GM12878 (cell line): ENCODE measurements around the gene NNAT. TPM values are rescaled to one million over a fixed set of nuclear protein-coding genes. Genes with fewer than 3 reads are reported as not detected.
A peak's percentile ranks its signal among the peaks of the same experiment; 100 is the strongest.

Experiments
- ATAC-seq: fragments of 200-7000 bp; cut with Tn5 transposase; 3 replicates; pipeline ENCODE4 v1.9.1; 2020; ENCODE audit warnings: mild to moderate bottlenecking, moderate library complexity
- BruUV-seq: library from RNA; stranded (reverse); fragments of 400-500 nt; replicated peaks from 2 replicates; lab custom pipeline; 2021; lab: Mats Ljungman, UMichigan
- CTCF ChIA-PET: fragments of 300-600 bp; sonication (Branson Sonifier 250); formaldehyde crosslinking; extraction: SDS; loops from one replicate; lab custom pipeline; 2021; ENCODE audit warnings: inconsistent platforms; lab: Yijun Ruan, JAX
- POLR2A ChIA-PET: fragments of 350-600 bp; formaldehyde crosslinking; extraction: SDS; loops from one replicate; lab custom pipeline; 2021; ENCODE audit warnings: inconsistent platforms; lab: Charles Lee
- RAD21 ChIA-PET: fragments of 300-600 bp; sonication (Branson Sonifier 250); formaldehyde crosslinking; loops from one replicate; lab custom pipeline; 2023; ENCODE audit warnings: antibody characterized with exemption; ENCODE audit not compliant: unreplicated experiment; lab: Charles Lee
- SMC1A ChIA-PET: fragments of 300-600 bp; sonication (Branson Sonifier 250); formaldehyde crosslinking; loops from one replicate; lab custom pipeline; 2023; ENCODE audit not compliant: unreplicated experiment, uncharacterized antibody; lab: Charles Lee
- DNase-seq: peaks from one replicate; pipeline ENCODE4 v3.0.0-alpha.2; 2011; ENCODE audit warnings: low read depth, low spot score
- FAIRE-seq: peaks from 3 replicates; lab custom pipeline; 2011; peaks lifted over from hg19 to GRCh38; lab: Jason Lieb, UNC
- H2AFZ ChIP-seq: 2 replicates; pipeline ENCODE4 v1.6.0; 2011; ENCODE audit warnings: low read depth, low read length, control low read depth; ENCODE audit not compliant: control insufficient read depth
- H3K27ac ChIP-seq: 2 replicates; pipeline ENCODE4 v1.5.1; 2011; ENCODE audit warnings: control low read depth; ENCODE audit not compliant: control insufficient read depth, insufficient read depth
- H3K27me3 ChIP-seq, 2 experiments: replicated peaks in 1 of 2; 2 replicates each; pipeline versions ENCODE4 v1.6.0 to v1.6.1; 2011; ENCODE audit warnings: low read length in 1 of 2; ENCODE audit not compliant: control insufficient read depth in 2 of 2, insufficient read depth in 2 of 2
- H3K36me3 ChIP-seq, 2 experiments: 2 replicates each; pipeline ENCODE4 v1.5.1; 2011; ENCODE audit warnings: low read length in 1 of 2; ENCODE audit not compliant: control insufficient read depth in 2 of 2, insufficient read depth in 2 of 2
- H3K4me1 ChIP-seq: 2 replicates; pipeline ENCODE4 v1.6.1; 2011; ENCODE audit warnings: mild to moderate bottlenecking, low read length, moderate library complexity, mixed read lengths; ENCODE audit not compliant: control insufficient read depth, insufficient read depth
- H3K4me2 ChIP-seq: 2 replicates; pipeline ENCODE4 v1.6.0; 2011; ENCODE audit warnings: control low read depth; ENCODE audit not compliant: control insufficient read depth, insufficient read depth
- H3K4me3 ChIP-seq: fragments of 200-600 bp; sonication (generic); 2 replicates; pipeline ENCODE4 v1.5.1; 2016
- H3K79me2 ChIP-seq: 2 replicates; pipeline ENCODE4 v1.6.0; 2011; ENCODE audit warnings: low read length; ENCODE audit not compliant: control insufficient read depth, insufficient read depth
- H3K9ac ChIP-seq: 2 replicates; pipeline ENCODE4 v1.8.0; 2011; ENCODE audit warnings: low read length, control low read depth, mixed read lengths; ENCODE audit not compliant: control insufficient read depth, insufficient read depth
- H3K9me3 ChIP-seq: replicated peaks from 3 replicates; pipeline ENCODE4 v1.5.1; 2011; ENCODE audit warnings: mild to moderate bottlenecking, low read length; ENCODE audit not compliant: control insufficient read depth, insufficient read depth
- H4K20me1 ChIP-seq: 2 replicates; pipeline ENCODE4 v1.6.0; 2011; ENCODE audit not compliant: control insufficient read depth, insufficient read depth
- ATF7 ChIP-seq: fragments of 450-650 bp; IDR thresholded peaks from 2 replicates; pipeline ENCODE4 v1.6.1; 2016; ENCODE audit warnings: low read depth, mild to moderate bottlenecking
- CHD2 ChIP-seq: IDR thresholded peaks from 2 replicates; pipeline ENCODE4 v1.6.1; 2011; ENCODE audit warnings: low read depth, low read length, improper control_type of control experiment, borderline replicate concordance
- DPF2 ChIP-seq: fragments of 450-650 bp; IDR thresholded peaks from 2 replicates; pipeline ENCODE4 v1.6.1; 2017; ENCODE audit warnings: mild to moderate bottlenecking
- HSF1 ChIP-seq: fragments of 150-350 bp; IDR thresholded peaks from 2 replicates; pipeline ENCODE4 v1.6.1; 2014; ENCODE audit warnings: mild to moderate bottlenecking, low read depth, low read length
- MEF2A ChIP-seq: IDR thresholded peaks from 2 replicates; pipeline ENCODE4 v1.6.1; 2011; ENCODE audit warnings: low read depth, mild to moderate bottlenecking, low read length, moderate library complexity; ENCODE audit not compliant: insufficient read depth
- MLLT1 ChIP-seq: fragments of 450-650 bp; IDR thresholded peaks from 2 replicates; pipeline ENCODE4 v1.6.1; 2016; ENCODE audit warnings: mild to moderate bottlenecking
- NFYB ChIP-seq: IDR thresholded peaks from 2 replicates; pipeline ENCODE4 v1.6.1; 2011; ENCODE audit warnings: low read depth, mild to moderate bottlenecking, low read length, improper control_type of control experiment, moderate library complexity; ENCODE audit not compliant: insufficient read depth
- NKRF ChIP-seq: fragments of 450-650 bp; conservative IDR thresholded peaks from 2 replicates; pipeline ENCODE4 v1.6.1; 2017; ENCODE audit warnings: mild to moderate bottlenecking, moderate library complexity
- PAX5 ChIP-seq: IDR thresholded peaks from 2 replicates; pipeline ENCODE4 v1.6.1; 2011; ENCODE audit warnings: low read depth, low read length, borderline replicate concordance
- RBBP5 ChIP-seq: fragments of 200-600 bp; sonication (generic); conservative IDR thresholded peaks from 2 replicates; pipeline ENCODE4 v1.6.1; 2016
- SKIL ChIP-seq: fragments of 450-650 bp; IDR thresholded peaks from 2 replicates; pipeline ENCODE4 v1.6.1; 2017; ENCODE audit warnings: mild to moderate bottlenecking, low read depth, inconsistent platforms; ENCODE audit not compliant: poor library complexity, severe bottlenecking
- SPI1 ChIP-seq: IDR thresholded peaks from 2 replicates; pipeline ENCODE4 v1.6.1; 2011; ENCODE audit warnings: low read depth, mild to moderate bottlenecking, low read length, moderate library complexity, borderline replicate concordance; ENCODE audit not compliant: insufficient read depth
- YY1 ChIP-seq: IDR thresholded peaks from 2 replicates; pipeline ENCODE4 v1.6.1; 2011; ENCODE audit warnings: low read depth, mild to moderate bottlenecking, low read length
- ZNF207 ChIP-seq: fragments of 450-650 bp; IDR thresholded peaks from 2 replicates; pipeline ENCODE4 v1.6.1; 2014; ENCODE audit warnings: antibody characterized with exemption, mild to moderate bottlenecking, borderline replicate concordance
- WGBS: methylation state at CpG from one replicate; pipeline ENCODE4 v1.1.6; 2016; ENCODE audit warnings: low lambda C conversion rate; ENCODE audit not compliant: insufficient replicate concordance, insufficient coverage; ENCODE audit errors: missing lambda C conversion rate; 5-methylcytosine and 5-hydroxymethylcytosine counted together
- in situ Hi-C: fragments of 300-500 bp; cut with MboI; formaldehyde crosslinking; loops from 9 replicates; pipeline ENCODE4 v1.14.3; 2018; ENCODE audit warnings: mixed read lengths
- intact Hi-C: fragments of 100-400 bp; cut with micrococcal nuclease; formaldehyde crosslinking; loops from one replicate; pipeline ENCODE4 v1.14.2; 2022; ENCODE audit not compliant: unreplicated experiment
- polyA plus RNA-seq, 11 experiments: library from polyadenylated mRNA; depleted of rRNA in 4 of 11; unstranded in 6 of 11; stranded (reverse) in 5 of 11; fragments of >200 nt; fragmentation: Nextera tagmentation in 4 of 11; fragmentation: Illumina TruSeq in 1 of 11; extraction: Ambion mirVana in 4 of 11; extraction: Trizol in 1 of 11; gene quantifications; 1 replicate in 1 of 11; 2 replicates in 10 of 11; pipeline versions ENCODE4 v1.2.1 to v1.2.3, GENCODE V29; 2011 to 2016; ENCODE audit warnings: inconsistent platforms in 2 of 11, missing spikeins in 2 of 11, low read depth in 1 of 11
- total RNA-seq, 4 experiments: library from RNA; depleted of rRNA in 3 of 4; stranded (reverse); fragments of >200 nt in 3 of 4; fragmentation: Illumina TruSeq in 1 of 4; extraction: Trizol in 1 of 4; gene quantifications; 2 replicates each; pipeline versions ENCODE4 v1.2.1 to v1.2.3, GENCODE V29; 2013 to 2021

Gene NNAT
- total and polyA plus RNA-seq, 10 of the 15 experiments (the other 5 are each of a cell fraction or from before 2014, with no cell fraction given), result 0.22 to 0.99 (median 0.42) TPM; not detected in 7

- FAIRE-seq (peak; percentile 99), ATAC-seq (peak; percentile 98), DNase-seq (peak; percentile 90)
- CTCF ChIA-PET, result interaction anchor here (0.6 to 13.5 kb wide), 32 partner anchors 9 to 726 kb away, joined by 3 to 282 read pairs (median 4); partner anchors contain the start of genes MANBAL, MROH8 and RPN2
- peak overlapping the region; percentile 39; the same call in 1 of the 2 replicates for H3K4me2 ChIP-seq
- no peaks in the 10 kb centered on the region for H3K36me3 ChIP-seq
- H3K9me3 ChIP-seq, result no peaks in the 10 kb centered on the region; the same call in 2 of the 3 replicates
- peaks cover 18% of the 10 kb centered on the region for H3K4me1 ChIP-seq
- no peaks in the 10 kb centered on the region for H3K27me3 ChIP-seq
- intact Hi-C loops, result loop anchor here (1.0 kb wide), 4 partner anchors 150 to 339 kb away; no protein-coding TSS in a partner anchor
- H4K20me1 ChIP-seq, result no peaks in the 10 kb centered on the region
- in situ Hi-C loops, result loop anchor here (5.0 kb wide), 2 partner anchors 262 to 337 kb away; no protein-coding TSS in a partner anchor
- no TSS peak for BruUV-seq
- H3K79me2 ChIP-seq, result no peaks in the 10 kb centered on the region
- POLR2A ChIA-PET, result interaction anchor here (0.5 to 1.9 kb wide), 3 partner anchors 253 to 491 kb away, joined by 4 to 5 read pairs (median 4); no protein-coding TSS in a partner anchor
- H2AFZ ChIP-seq, result peak overlapping the region; percentile 68
- peak overlapping the region; percentile 57 for H3K27ac ChIP-seq
- SMC1A ChIA-PET, result interaction anchor here (0.7 to 7.2 kb wide), 15 partner anchors 10 to 346 kb away, joined by 3 to 129 read pairs (median 4); no protein-coding TSS in a partner anchor
- H3K9ac ChIP-seq, result no peak overlapping the region; the same call in 1 of the 2 replicates
- WGBS, result 73% methylated on average over 6 of the region's 6 CpGs
- H3K4me3 ChIP-seq, result no peak overlapping the region
- RAD21 ChIA-PET, result interaction anchor here (0.9 to 11.5 kb wide), 16 partner anchors 9 to 344 kb away, joined by 3 to 119 read pairs (median 4); no protein-coding TSS in a partner anchor
- TF ChIP-seq HSF1, result no peak
- TF ChIP-seq PAX5, result 0 out of 2 replicates have a peak, but pooled peaks have one; percentile 18
- TF ChIP-seq NFYB, result peak; percentile 88
- no peak for TF ChIP-seq RBBP5
- TF ChIP-seq DPF2, result 0 out of 2 replicates have a peak, but pooled peaks have one; percentile 34
- peak; percentile 58 for TF ChIP-seq SKIL
- peak; percentile 26; the same call in 1 of the 2 replicates for TF ChIP-seq MLLT1
- TF ChIP-seq ATF7, result peak; percentile 49; the same call in 1 of the 2 replicates
- peak; percentile 18; the same call in 1 of the 2 replicates for TF ChIP-seq SPI1
- no peak for TF ChIP-seq ZNF207
- no peak for TF ChIP-seq CHD2
- TF ChIP-seq MEF2A, result peak; percentile 97
- 0 out of 2 replicates have a peak, but pooled peaks have one; percentile 20 for TF ChIP-seq YY1
- no peak for TF ChIP-seq NKRF
Observed at GRCh38 chr20:37534401-37535157, 13.5 kb downstream of the NNAT start.
